Measurements from ENCODE around the gene DIAPH3. TPM values are rescaled to one million over a fixed set of nuclear protein-coding genes. Genes with fewer than 3 reads are reported as not detected.
A peak's percentile ranks its signal among the peaks of the same experiment; 100 is the strongest.
"Not testable (repeated sequence)": the region's sequence is repeated elsewhere in the genome, so short reads cannot be mapped to it uniquely, and the experiment has no call there.

DIAPH3 gene, protein sequence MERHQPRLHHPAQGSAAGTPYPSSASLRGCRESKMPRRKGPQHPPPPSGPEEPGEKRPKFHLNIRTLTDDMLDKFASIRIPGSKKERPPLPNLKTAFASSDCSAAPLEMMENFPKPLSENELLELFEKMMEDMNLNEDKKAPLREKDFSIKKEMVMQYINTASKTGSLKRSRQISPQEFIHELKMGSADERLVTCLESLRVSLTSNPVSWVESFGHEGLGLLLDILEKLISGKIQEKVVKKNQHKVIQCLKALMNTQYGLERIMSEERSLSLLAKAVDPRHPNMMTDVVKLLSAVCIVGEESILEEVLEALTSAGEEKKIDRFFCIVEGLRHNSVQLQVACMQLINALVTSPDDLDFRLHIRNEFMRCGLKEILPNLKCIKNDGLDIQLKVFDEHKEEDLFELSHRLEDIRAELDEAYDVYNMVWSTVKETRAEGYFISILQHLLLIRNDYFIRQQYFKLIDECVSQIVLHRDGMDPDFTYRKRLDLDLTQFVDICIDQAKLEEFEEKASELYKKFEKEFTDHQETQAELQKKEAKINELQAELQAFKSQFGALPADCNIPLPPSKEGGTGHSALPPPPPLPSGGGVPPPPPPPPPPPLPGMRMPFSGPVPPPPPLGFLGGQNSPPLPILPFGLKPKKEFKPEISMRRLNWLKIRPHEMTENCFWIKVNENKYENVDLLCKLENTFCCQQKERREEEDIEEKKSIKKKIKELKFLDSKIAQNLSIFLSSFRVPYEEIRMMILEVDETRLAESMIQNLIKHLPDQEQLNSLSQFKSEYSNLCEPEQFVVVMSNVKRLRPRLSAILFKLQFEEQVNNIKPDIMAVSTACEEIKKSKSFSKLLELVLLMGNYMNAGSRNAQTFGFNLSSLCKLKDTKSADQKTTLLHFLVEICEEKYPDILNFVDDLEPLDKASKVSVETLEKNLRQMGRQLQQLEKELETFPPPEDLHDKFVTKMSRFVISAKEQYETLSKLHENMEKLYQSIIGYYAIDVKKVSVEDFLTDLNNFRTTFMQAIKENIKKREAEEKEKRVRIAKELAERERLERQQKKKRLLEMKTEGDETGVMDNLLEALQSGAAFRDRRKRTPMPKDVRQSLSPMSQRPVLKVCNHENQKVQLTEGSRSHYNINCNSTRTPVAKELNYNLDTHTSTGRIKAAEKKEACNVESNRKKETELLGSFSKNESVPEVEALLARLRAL
- total RNA-seq, result 1 to 10 TPM; 6.5 to 7.5 TPM
- 1 to 10 TPM; 4.0 to 4.8 TPM for polyA plus RNA-seq (ENCODE audit: insufficient read length in 2 of 2)
- long read RNA-seq, donor 1, partial matches to known transcripts, result 0 of 1 reads
- long read RNA-seq, donor 1, other reads (novel, unspliced or antisense), result 0 of 1 reads
- long read RNA-seq, donor 2, result 0 reads
- long read RNA-seq, donor 3, partial matches to known transcripts, result 0 of 1 reads
- long read RNA-seq, donor 3, other reads (novel, unspliced or antisense), result 0 of 1 reads
- long read RNA-seq, donor 4, full-length matches to known transcripts, result 1 of 1 reads
- long read RNA-seq, donor 4, partial matches to known transcripts, result 0 of 1 reads
- long read RNA-seq, donor 4, other reads (novel, unspliced or antisense), result 0 of 1 reads

DNA sequence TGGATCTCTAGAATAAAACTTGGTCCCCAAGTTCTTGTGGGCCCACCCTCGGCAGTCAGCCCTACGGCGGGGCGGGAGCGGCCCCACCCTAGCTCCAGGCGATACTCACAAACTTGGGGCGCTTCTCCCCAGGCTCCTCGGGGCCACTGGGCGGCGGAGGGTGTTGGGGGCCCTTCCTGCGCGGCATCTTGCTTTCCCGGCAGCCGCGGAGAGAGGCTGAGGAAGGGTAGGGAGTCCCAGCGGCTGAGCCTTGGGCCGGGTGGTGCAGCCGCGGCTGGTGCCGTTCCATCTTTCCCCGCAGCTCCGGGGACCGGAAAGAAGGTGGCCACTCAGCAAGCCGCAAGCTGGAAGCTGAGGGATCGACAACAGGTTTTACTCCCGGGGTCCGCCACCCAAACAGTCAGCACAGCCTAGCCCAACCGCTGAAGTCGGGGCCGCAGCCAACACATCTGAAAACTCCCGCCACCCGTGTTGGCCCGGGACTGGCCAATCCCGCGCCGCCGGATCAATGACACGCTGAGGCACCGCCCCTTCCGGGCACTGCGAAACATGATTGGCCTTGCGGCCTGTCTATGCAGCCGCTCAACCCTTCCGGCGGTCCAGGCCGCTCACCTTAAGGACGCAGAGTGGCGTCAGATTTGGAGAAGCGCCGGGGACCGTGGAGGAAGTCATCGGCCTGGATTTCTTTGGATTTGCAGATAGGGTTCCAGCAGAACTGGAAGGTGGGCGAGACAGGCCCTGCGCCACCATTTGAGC lies at the start of gene DIAPH3:
Gene DIAPH3, minus strand, starts transcription at position 451 of the 756 bp plus-strand sequence. Its CDS starts 162 bp downstream, at position 289.
- DNase-seq (ENCODE audit: low read depth in 4 of 6, low spot score in 6 of 6), result peak; percentile 88 to 98 (median 92)
- Histone ChIP-seq H3K27me3 (ENCODE audit: control insufficient read depth, insufficient read depth, low read length) (no peaks in the 10 kb centered on the region), H3K9me3 (ENCODE audit: control insufficient read depth, insufficient read depth, low read length) (no peaks in the 10 kb centered on the region), H3K27ac (ENCODE audit: low read depth, low read length) (peak within 1 kb of the TSS; percentile 96), H3K4me1 (ENCODE audit: control insufficient read depth, insufficient read depth, low read length) (peaks cover 4% of the 10 kb centered on the region), H3K4me3 (ENCODE audit: low read depth, low read length) (peak within 1 kb of the TSS; percentile 88), H3K36me3 (ENCODE audit: control insufficient read depth, insufficient read depth, low read length) (no peaks in the 10 kb centered on the region)
- WGBS (ENCODE audit: insufficient coverage), result under 1% methylated on average over 54 of the region's 54 CpGs

GRCh38 chr13:60213236-60213744 lies 49.6 kb upstream of the DIAPH3 start:
- no CpG with 5 or more reads among the region's 1 CpG for WGBS (ENCODE audit: insufficient coverage)
- no peaks in the 10 kb centered on the region for H3K36me3 ChIP-seq (ENCODE audit: control insufficient read depth, insufficient read depth, low read length)

DNA sequence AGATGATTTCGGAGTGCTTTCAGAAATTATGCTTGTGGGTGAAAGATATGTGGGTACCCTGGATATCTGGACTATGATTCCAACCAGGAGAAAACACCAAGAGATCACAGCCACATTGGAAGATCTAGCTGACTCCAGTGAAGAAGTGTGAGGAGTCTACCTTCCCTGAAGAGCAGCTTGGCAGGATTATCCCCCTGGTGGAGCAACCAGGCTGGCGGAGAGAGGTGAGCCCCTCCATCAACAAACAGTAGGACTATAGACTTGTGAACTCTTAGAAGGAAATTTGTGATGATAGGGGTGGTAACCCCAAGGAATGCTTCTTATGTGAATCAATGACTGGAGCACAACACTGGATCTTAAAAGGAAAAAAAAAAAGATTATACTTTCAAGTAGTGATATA lies 47.8 kb upstream of the DIAPH3 start:
- no peaks in the 10 kb centered on the region for H3K9me3 ChIP-seq (ENCODE audit: control insufficient read depth, insufficient read depth, low read length)
- H3K4me3 ChIP-seq (ENCODE audit: low read depth, low read length), result no peak overlapping the region
- no peaks in the 10 kb centered on the region for H3K27me3 ChIP-seq (ENCODE audit: control insufficient read depth, insufficient read depth, low read length)
- DNase-seq (ENCODE audit: low read depth in 4 of 6, low spot score in 6 of 6), result no peak
- H3K27ac ChIP-seq (ENCODE audit: low read depth, low read length), result no peak overlapping the region
- H3K36me3 ChIP-seq (ENCODE audit: control insufficient read depth, insufficient read depth, low read length), result no peaks in the 10 kb centered on the region
- no peaks in the 10 kb centered on the region for H3K4me1 ChIP-seq (ENCODE audit: control insufficient read depth, insufficient read depth, low read length)
- no CpG with 5 or more reads among the region's 2 CpGs for WGBS (ENCODE audit: insufficient coverage)

More at GRCh38 chr13:60213236-60213744, 49.6 kb upstream of the DIAPH3 start:
- H3K27ac ChIP-seq (ENCODE audit: low read depth, low read length), result no peak overlapping the region
- no peak for DNase-seq (ENCODE audit: low read depth in 4 of 6, low spot score in 6 of 6)
- no peak overlapping the region for H3K4me3 ChIP-seq (ENCODE audit: low read depth, low read length)
- H3K9me3 ChIP-seq (ENCODE audit: control insufficient read depth, insufficient read depth, low read length), result no peaks in the 10 kb centered on the region
- no peaks in the 10 kb centered on the region for H3K27me3 ChIP-seq (ENCODE audit: control insufficient read depth, insufficient read depth, low read length)
- H3K4me1 ChIP-seq (ENCODE audit: control insufficient read depth, insufficient read depth, low read length), result no peaks in the 10 kb centered on the region

- Histone ChIP-seq H3K27ac (ENCODE audit: low read depth, low read length) (no peak overlapping the region), H3K36me3 (ENCODE audit: control insufficient read depth, insufficient read depth, low read length) (no peaks in the 10 kb centered on the region), H3K27me3 (ENCODE audit: control insufficient read depth, insufficient read depth, low read length) (no peaks in the 10 kb centered on the region), H3K4me1 (ENCODE audit: control insufficient read depth, insufficient read depth, low read length) (no peaks in the 10 kb centered on the region), H3K4me3 (ENCODE audit: low read depth, low read length) (no peak overlapping the region), H3K9me3 (ENCODE audit: control insufficient read depth, insufficient read depth, low read length) (no peaks in the 10 kb centered on the region)
- no peak for DNase-seq (ENCODE audit: low read depth in 4 of 6, low spot score in 6 of 6)
- WGBS (ENCODE audit: insufficient coverage), result no CpG with 5 or more reads among the region's 4 CpGs
These were observed 47.0 kb upstream of the DIAPH3 start for GRCh38 chr13:60210510-60211330.

GRCh38 chr13:60205499-60205898 lies 41.8 kb upstream of the DIAPH3 start:
- not testable (repeated sequence) for H3K9me3 ChIP-seq (ENCODE audit: control insufficient read depth, insufficient read depth, low read length); H3K36me3 ChIP-seq (ENCODE audit: control insufficient read depth, insufficient read depth, low read length); H3K27me3 ChIP-seq (ENCODE audit: control insufficient read depth, insufficient read depth, low read length); H3K27ac ChIP-seq (ENCODE audit: low read depth, low read length); DNase-seq (ENCODE audit: low read depth in 4 of 6, low spot score in 6 of 6); H3K4me3 ChIP-seq (ENCODE audit: low read depth, low read length); H3K4me1 ChIP-seq (ENCODE audit: control insufficient read depth, insufficient read depth, low read length)
- WGBS (ENCODE audit: insufficient coverage), result 66% methylated on average over 6 of the region's 10 CpGs

GRCh38 chr13:60201286-60201685 lies 37.6 kb upstream of the DIAPH3 start:
- H3K36me3 ChIP-seq (ENCODE audit: control insufficient read depth, insufficient read depth, low read length), result no peaks in the 10 kb centered on the region
- no peak overlapping the region for H3K27ac ChIP-seq (ENCODE audit: low read depth, low read length)
- no peaks in the 10 kb centered on the region for H3K4me1 ChIP-seq (ENCODE audit: control insufficient read depth, insufficient read depth, low read length)
- no peaks in the 10 kb centered on the region for H3K27me3 ChIP-seq (ENCODE audit: control insufficient read depth, insufficient read depth, low read length)
- no peak overlapping the region for H3K4me3 ChIP-seq (ENCODE audit: low read depth, low read length)
- H3K9me3 ChIP-seq (ENCODE audit: control insufficient read depth, insufficient read depth, low read length), result no peaks in the 10 kb centered on the region
- DNase-seq (ENCODE audit: low read depth in 4 of 6, low spot score in 6 of 6), result no peak

- not testable (repeated sequence) for H3K4me1 ChIP-seq (ENCODE audit: control insufficient read depth, insufficient read depth, low read length); H3K27me3 ChIP-seq (ENCODE audit: control insufficient read depth, insufficient read depth, low read length); H3K4me3 ChIP-seq (ENCODE audit: low read depth, low read length); H3K9me3 ChIP-seq (ENCODE audit: control insufficient read depth, insufficient read depth, low read length); H3K27ac ChIP-seq (ENCODE audit: low read depth, low read length); H3K36me3 ChIP-seq (ENCODE audit: control insufficient read depth, insufficient read depth, low read length); DNase-seq (ENCODE audit: low read depth in 4 of 6, low spot score in 6 of 6)
- WGBS (ENCODE audit: insufficient coverage), result no CpG with 5 or more reads among the region's 2 CpGs
These were observed 32.2 kb upstream of the DIAPH3 start for GRCh38 chr13:60195893-60196292.

- H3K4me3 ChIP-seq (ENCODE audit: low read depth, low read length), result no peak overlapping the region
- WGBS (ENCODE audit: insufficient coverage), result 100% methylated on average over 1 of the region's 1 CpG
- DNase-seq (ENCODE audit: low read depth in 4 of 6, low spot score in 6 of 6), result no peak
- H3K36me3 ChIP-seq (ENCODE audit: control insufficient read depth, insufficient read depth, low read length), result no peaks in the 10 kb centered on the region
- H3K4me1 ChIP-seq (ENCODE audit: control insufficient read depth, insufficient read depth, low read length), result no peaks in the 10 kb centered on the region
- no peak overlapping the region for H3K27ac ChIP-seq (ENCODE audit: low read depth, low read length)
- H3K27me3 ChIP-seq (ENCODE audit: control insufficient read depth, insufficient read depth, low read length), result no peaks in the 10 kb centered on the region
- no peaks in the 10 kb centered on the region for H3K9me3 ChIP-seq (ENCODE audit: control insufficient read depth, insufficient read depth, low read length)
These were observed 19.2 kb upstream of the DIAPH3 start for GRCh38 chr13:60182907-60183306.
